Kidney (tissue), 14 donors: ENCODE measurements around the gene EXOSC1. TPM values are rescaled to one million over a fixed set of nuclear protein-coding genes. Genes with fewer than 3 reads are reported as not detected.

Experiments
- DNase-seq, 5 donors: peaks; one replicate each; pipeline ENCODE4 v3.0.0-alpha.2; 2013 to 2020
- FAIRE-seq: peaks from 2 replicates; lab custom pipeline; 2012; peaks lifted over from hg19 to GRCh38; lab: Jason Lieb, UNC
- H3K27ac ChIP-seq, 2 donors: one replicate each; pipeline ENCODE4 v1.7.0; 2013; ENCODE audit warnings: low read depth in 2 of 2, low read length in 2 of 2, inconsistent platforms in 1 of 2
- H3K27me3 ChIP-seq: one replicate; pipeline ENCODE4 v1.7.1; 2013; ENCODE audit warnings: low read length, inconsistent platforms; ENCODE audit not compliant: control insufficient read depth, insufficient read depth
- H3K36me3 ChIP-seq, 3 donors: one replicate each; pipeline versions ENCODE4 v1.7.0 to v1.7.1; 2013; ENCODE audit warnings: low read length in 3 of 3, control low read depth in 1 of 3, inconsistent platforms in 1 of 3; ENCODE audit not compliant: insufficient read depth in 3 of 3, control insufficient read depth in 2 of 3
- H3K4me1 ChIP-seq, 3 donors: one replicate each; pipeline versions ENCODE4 v1.7.0 to v1.7.1; 2013; ENCODE audit warnings: low read length in 3 of 3, inconsistent platforms in 1 of 3, low read depth in 1 of 3; ENCODE audit not compliant: control insufficient read depth in 2 of 3, insufficient read depth in 2 of 3
- H3K4me3 ChIP-seq, 3 donors: one replicate each; pipeline versions ENCODE4 v1.7.0 to v1.8.1; 2013; ENCODE audit warnings: low read length in 3 of 3, control low read depth in 1 of 3, inconsistent platforms in 1 of 3
- H3K9ac ChIP-seq, 3 donors: one replicate each; pipeline versions ENCODE4 v1.7.0 to v1.7.1; 2013; ENCODE audit warnings: low read length in 3 of 3, control low read depth in 1 of 3, inconsistent platforms in 1 of 3
- H3K9me3 ChIP-seq, 3 donors: one replicate each; pipeline versions ENCODE4 v1.7.0 to v1.7.1; 2013; ENCODE audit warnings: low read length in 3 of 3, control low read depth in 1 of 3, inconsistent platforms in 1 of 3; ENCODE audit not compliant: control insufficient read depth in 2 of 3, insufficient read depth in 1 of 3
- intact Hi-C: fragments of 100-400 bp; cut with DNase I; formaldehyde crosslinking; loops from one replicate; pipeline ENCODE4 v1.11.1; 2022
- polyA plus RNA-seq: library from polyadenylated mRNA; stranded (reverse); fragments of 350-450 nt; fragmentation: Illumina TruSeq; extraction: RNeasy Lipid Tissue Mini Kit (QIAGEN cat#74804); gene quantifications from one replicate; pipeline ENCODE4 v1.2.3, GENCODE V29; 2014; ENCODE audit warnings: low read depth, low replicate concordance; ENCODE audit not compliant: insufficient read depth
- total RNA-seq: library from RNA; stranded (reverse); fragmentation: NEBNext Ultra II Directional; extraction: Animal tissue kit (Norgen Biotek cat#: 25700); gene quantifications from one replicate; pipeline ENCODE4 v1.2.1, GENCODE V29; 2021
- TF ChIP-seq, protein P1 (sequence below): IDR thresholded peaks from 3 replicates; pipeline ENCODE4 v1.5.1; 2012; ENCODE audit warnings: mild to moderate bottlenecking, moderate library complexity, borderline replicate concordance; ENCODE audit not compliant: insufficient read depth; ENCODE audit errors: extremely low read depth
- donor health status: control.
- donor health status: control.
- donor health status: control.
- donor health status: control.
- donor health status: control.
- donor health status: DM: yes; HTN: yes; CAD: no.
- donor health status: Normal renal cell carcinoma (clear cell type).

The EXOSC1 gene
- total and polyA plus RNA-seq, 2 donors from 2014 or later = 28.8 to 40.9 TPM

DNA sequence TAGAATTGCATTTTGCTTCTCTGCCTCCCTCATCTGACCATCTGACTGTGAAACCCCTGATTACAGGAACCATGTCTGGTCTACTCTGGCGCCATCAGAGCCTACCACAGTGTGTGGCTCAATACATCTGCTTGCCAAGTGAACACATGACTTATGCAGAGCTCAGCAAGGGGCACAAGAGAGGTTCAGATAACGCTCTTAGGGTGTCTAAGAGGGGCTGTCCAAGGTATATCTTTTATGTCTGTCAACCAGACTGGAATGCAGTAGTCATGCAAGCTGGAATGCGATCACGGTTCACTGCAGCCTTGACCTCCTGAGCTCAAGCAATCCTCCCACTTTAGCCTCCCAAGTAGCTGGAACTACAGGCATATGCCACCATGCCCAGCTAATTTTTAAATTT, 34.4 kb downstream of the EXOSC1 start:
- H3K27me3 ChIP-seq = no peaks in the 10 kb centered on the region

DNA sequence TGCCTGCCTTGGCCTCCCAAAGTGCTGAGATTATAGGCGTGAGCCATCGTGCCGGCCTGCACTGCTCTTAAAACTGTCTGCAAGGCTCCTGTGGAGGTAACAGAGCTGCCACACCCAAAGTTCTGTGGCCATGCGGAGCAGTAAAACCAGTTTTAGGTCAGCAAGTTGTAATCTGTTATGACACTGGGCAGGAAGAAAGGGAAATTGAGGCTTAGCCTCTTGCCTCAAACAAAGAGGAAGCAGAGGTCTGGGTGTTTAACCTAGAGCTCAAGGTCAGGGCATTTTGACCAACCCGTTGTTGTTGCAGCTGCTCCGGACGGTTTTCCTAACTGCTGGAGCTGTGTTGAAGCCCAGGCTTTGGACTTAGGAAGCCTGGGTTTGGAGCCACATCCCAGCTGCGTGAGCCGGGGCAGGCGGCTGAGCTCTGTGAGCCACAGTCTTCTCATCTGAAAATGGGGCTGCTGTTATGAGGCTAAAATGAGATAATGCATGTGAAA, 37.3 kb downstream of the EXOSC1 start:
- TF ChIP-seq, protein P1, sequence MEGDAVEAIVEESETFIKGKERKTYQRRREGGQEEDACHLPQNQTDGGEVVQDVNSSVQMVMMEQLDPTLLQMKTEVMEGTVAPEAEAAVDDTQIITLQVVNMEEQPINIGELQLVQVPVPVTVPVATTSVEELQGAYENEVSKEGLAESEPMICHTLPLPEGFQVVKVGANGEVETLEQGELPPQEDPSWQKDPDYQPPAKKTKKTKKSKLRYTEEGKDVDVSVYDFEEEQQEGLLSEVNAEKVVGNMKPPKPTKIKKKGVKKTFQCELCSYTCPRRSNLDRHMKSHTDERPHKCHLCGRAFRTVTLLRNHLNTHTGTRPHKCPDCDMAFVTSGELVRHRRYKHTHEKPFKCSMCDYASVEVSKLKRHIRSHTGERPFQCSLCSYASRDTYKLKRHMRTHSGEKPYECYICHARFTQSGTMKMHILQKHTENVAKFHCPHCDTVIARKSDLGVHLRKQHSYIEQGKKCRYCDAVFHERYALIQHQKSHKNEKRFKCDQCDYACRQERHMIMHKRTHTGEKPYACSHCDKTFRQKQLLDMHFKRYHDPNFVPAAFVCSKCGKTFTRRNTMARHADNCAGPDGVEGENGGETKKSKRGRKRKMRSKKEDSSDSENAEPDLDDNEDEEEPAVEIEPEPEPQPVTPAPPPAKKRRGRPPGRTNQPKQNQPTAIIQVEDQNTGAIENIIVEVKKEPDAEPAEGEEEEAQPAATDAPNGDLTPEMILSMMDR = no peak
- Histone ChIP-seq H3K9me3 (no peaks in the 10 kb centered on the region), H3K27me3 (no peaks in the 10 kb centered on the region), H3K27ac (no peak overlapping the region), H3K36me3 (no peaks in the 10 kb centered on the region), H3K4me1 (peaks cover 0 to 5% (median 0%) of the 10 kb centered on the region in 3 donors), H3K9ac (no peak overlapping the region), H3K4me3 (no peak overlapping the region)
- FAIRE-seq (no peak), DNase-seq (no peak)
- intact Hi-C loops = no loop called here

More for the DNA sequence above, 34.4 kb downstream of the EXOSC1 start:
- DNase-seq = peak in 4 of 5 donors; percentile 43 to 60 (median 52)
- Histone ChIP-seq H3K9ac (no peak overlapping the region), H3K36me3 (no peaks in the 10 kb centered on the region), H3K9me3 (no peaks in the 10 kb centered on the region), H3K4me1 (peaks cover 0 to 5% (median 0%) of the 10 kb centered on the region in 3 donors), H3K4me3 (no peak overlapping the region), H3K27ac (no peak overlapping the region)
- intact Hi-C loops = no loop called here
- TF ChIP-seq, protein P1 = no peak
- no peak for FAIRE-seq

DNA sequence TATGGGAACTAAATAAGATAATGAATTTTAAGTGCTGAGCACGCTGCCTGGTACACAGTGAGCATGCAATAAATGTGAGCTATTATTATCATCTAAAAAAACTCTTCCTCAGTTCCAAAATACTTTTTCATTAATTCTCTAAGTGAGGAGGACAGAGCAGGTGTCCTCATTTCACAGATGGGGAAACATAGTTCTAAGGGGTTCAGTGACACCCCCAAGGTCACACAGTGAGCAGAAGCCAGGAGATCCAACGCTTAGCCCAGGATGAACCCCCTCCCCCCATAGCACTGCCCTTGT, 37.9 kb downstream of the EXOSC1 start:
- Histone ChIP-seq H3K36me3 (no peaks in the 10 kb centered on the region), H3K27me3 (no peaks in the 10 kb centered on the region), H3K4me1 (peaks cover 0 to 5% (median 0%) of the 10 kb centered on the region in 3 donors), H3K4me3 (no peak overlapping the region), H3K9me3 (no peaks in the 10 kb centered on the region), H3K9ac (no peak overlapping the region), H3K27ac (no peak overlapping the region)
- intact Hi-C loops = no loop called here
- TF ChIP-seq, protein P1 = no peak
- FAIRE-seq = no peak
- DNase-seq = no peak
